Measurements from ENCODE around the gene ARMC9. TPM values are rescaled to one million over a fixed set of nuclear protein-coding genes. Genes with fewer than 3 reads are reported as not detected.

ARMC9 gene
- 19.3 TPM for total RNA-seq (ENCODE audit: unreplicated experiment)
- long read RNA-seq, transcript ARMC9-201 (21 exons, 2,300 nt): major isoform, 5 of 11 reads
- long read RNA-seq, partial matches to known transcripts: 1 of 11 reads
- long read RNA-seq, other reads (novel, unspliced or antisense): 5 of 11 reads

- DNase-seq: peak; percentile 88
- Mint-ChIP-seq H3K27ac (ENCODE audit: unreplicated experiment) (peak within 1 kb of the TSS; percentile 59), H3K4me1 (ENCODE audit: low read depth, unreplicated experiment) (peaks cover 10% of the 10 kb centered on the region), H3K36me3 (ENCODE audit: unreplicated experiment) (no peaks in the 10 kb centered on the region), H3K9me3 (ENCODE audit: unreplicated experiment) (peaks cover 4% of the 10 kb centered on the region), H3K4me3 (ENCODE audit: unreplicated experiment) (peak within 1 kb of the TSS; percentile 97), H3K27me3 (ENCODE audit: unreplicated experiment) (peaks cover 4% of the 10 kb centered on the region)
- no peak for TF ChIP-seq CTCF (IDR thresholded peaks at IDR 0.05; ENCODE audit: partially characterized antibody, unreplicated experiment)
Measured at GRCh38 chr2:231198291-231199173, at the start of gene ARMC9. TSS of gene ARMC9 (plus strand) at chr2:231198631. CDS start at chr2:231206239, 7,608 bp downstream.

GRCh38 chr2:231152800-231153557 is 45.5 kb upstream of the ARMC9 start:
- no peaks in the 10 kb centered on the region for H3K9me3 Mint-ChIP-seq (ENCODE audit: unreplicated experiment)
- H3K4me1 Mint-ChIP-seq (ENCODE audit: low read depth, unreplicated experiment): no peaks in the 10 kb centered on the region
- no peak overlapping the region for H3K4me3 Mint-ChIP-seq (ENCODE audit: unreplicated experiment)
- no peak overlapping the region for H3K27ac Mint-ChIP-seq (ENCODE audit: unreplicated experiment)
- H3K36me3 Mint-ChIP-seq (ENCODE audit: unreplicated experiment): no peaks in the 10 kb centered on the region
- no peak for TF ChIP-seq CTCF (IDR thresholded peaks at IDR 0.05; ENCODE audit: partially characterized antibody, unreplicated experiment)
- H3K27me3 Mint-ChIP-seq (ENCODE audit: unreplicated experiment): no peaks in the 10 kb centered on the region
- DNase-seq: no peak

- no peaks in the 10 kb centered on the region for H3K27me3 Mint-ChIP-seq (ENCODE audit: unreplicated experiment)
- no peak for TF ChIP-seq CTCF (IDR thresholded peaks at IDR 0.05; ENCODE audit: partially characterized antibody, unreplicated experiment)
- peaks cover 2% of the 10 kb centered on the region for H3K9me3 Mint-ChIP-seq (ENCODE audit: unreplicated experiment)
- H3K27ac Mint-ChIP-seq (ENCODE audit: unreplicated experiment): no peak overlapping the region
- no peak overlapping the region for H3K4me3 Mint-ChIP-seq (ENCODE audit: unreplicated experiment)
- no peak for DNase-seq
- no peaks in the 10 kb centered on the region for H3K36me3 Mint-ChIP-seq (ENCODE audit: unreplicated experiment)
- H3K4me1 Mint-ChIP-seq (ENCODE audit: low read depth, unreplicated experiment): no peaks in the 10 kb centered on the region
Measured at GRCh38 chr2:231159306-231159705, 39.1 kb upstream of the ARMC9 start.

GRCh38 chr2:231160701-231161100 is 37.7 kb upstream of the ARMC9 start:
- no peak overlapping the region for H3K27ac Mint-ChIP-seq (ENCODE audit: unreplicated experiment)
- DNase-seq: no peak
- TF ChIP-seq CTCF (IDR thresholded peaks at IDR 0.05; ENCODE audit: partially characterized antibody, unreplicated experiment): no peak

More at GRCh38 chr2:231160701-231161100, 37.7 kb upstream of the ARMC9 start:
- no peaks in the 10 kb centered on the region for H3K36me3 Mint-ChIP-seq (ENCODE audit: unreplicated experiment)
- no peaks in the 10 kb centered on the region for H3K4me1 Mint-ChIP-seq (ENCODE audit: low read depth, unreplicated experiment)
- no peaks in the 10 kb centered on the region for H3K27me3 Mint-ChIP-seq (ENCODE audit: unreplicated experiment)
- H3K4me3 Mint-ChIP-seq (ENCODE audit: unreplicated experiment): no peak overlapping the region
- peaks cover 2% of the 10 kb centered on the region for H3K9me3 Mint-ChIP-seq (ENCODE audit: unreplicated experiment)
